ENCODE results near the gene HDAC4. TPM values are rescaled to one million over a fixed set of nuclear protein-coding genes. Genes with fewer than 3 reads are reported as not detected.

Gene HDAC4
- polyA plus RNA-seq, 3 donors = 4.4 to 10.9 (median 5.6) TPM

- 91 to 98% (median 94%) methylated on average over 23 of the region's 23 CpGs for WGBS, 3 donors
- H3K27ac ChIP-seq (ENCODE audit: low read depth, low read length) = no peak overlapping the region
Observed at GRCh38 chr2:239343946-239344856, 56.6 kb downstream of the HDAC4 start.

GRCh38 chr2:239343460-239343859 lies 57.4 kb downstream of the HDAC4 start:
- H3K27ac ChIP-seq (ENCODE audit: low read depth, low read length) = no peak overlapping the region
- 95 to 97% (median 96%) methylated on average over 10 of the region's 10 CpGs for WGBS, 3 donors

- 93 to 97% (median 96%) methylated on average over 2 of the region's 2 CpGs for WGBS, 3 donors
- no peak overlapping the region for H3K27ac ChIP-seq (ENCODE audit: low read depth, low read length)
Observed at GRCh38 chr2:239341840-239342239, 59.0 kb downstream of the HDAC4 start.

- 83 to 85% (median 84%) methylated on average over 8 of the region's 8 CpGs for WGBS, 3 donors
- no peak overlapping the region for H3K27ac ChIP-seq (ENCODE audit: low read depth, low read length)
Observed at GRCh38 chr2:239341146-239341732, 59.6 kb downstream of the HDAC4 start.

- H3K27ac ChIP-seq (ENCODE audit: low read depth, low read length) = no peak overlapping the region
- WGBS, 3 donors = 68 to 82% (median 73%) methylated on average over 7 of the region's 7 CpGs
Observed at GRCh38 chr2:239339726-239340601, 60.9 kb downstream of the HDAC4 start.

GRCh38 chr2:239339241-239339640 lies 61.6 kb downstream of the HDAC4 start:
- H3K27ac ChIP-seq (ENCODE audit: low read depth, low read length) = no peak overlapping the region

GRCh38 chr2:239337877-239338484 lies 62.8 kb downstream of the HDAC4 start:
- H3K27ac ChIP-seq (ENCODE audit: low read depth, low read length) = no peak overlapping the region

More at GRCh38 chr2:239339241-239339640, 61.6 kb downstream of the HDAC4 start:
- 84 to 94% (median 89%) methylated on average over 6 of the region's 6 CpGs for WGBS, 3 donors

GRCh38 chr2:239337122-239337876 lies 63.5 kb downstream of the HDAC4 start:
- no peak overlapping the region for H3K27ac ChIP-seq (ENCODE audit: low read depth, low read length)
- 57 to 75% (median 60%) methylated on average over 28 of the region's 28 CpGs for WGBS, 3 donors

More at GRCh38 chr2:239337877-239338484, 62.8 kb downstream of the HDAC4 start:
- WGBS, 3 donors = 52 to 92% (median 83%) methylated on average over 15 of the region's 15 CpGs

GRCh38 chr2:239331560-239331959 lies 69.3 kb downstream of the HDAC4 start:
- no peak overlapping the region for H3K27ac ChIP-seq (ENCODE audit: low read depth, low read length)
- 87 to 92% (median 91%) methylated on average over 24 of the region's 24 CpGs for WGBS, 3 donors

GRCh38 chr2:239330836-239331235 lies 70.0 kb downstream of the HDAC4 start:
- 90 to 94% (median 93%) methylated on average over 14 of the region's 14 CpGs for WGBS, 3 donors
- no peak overlapping the region for H3K27ac ChIP-seq (ENCODE audit: low read depth, low read length)

- H3K27ac ChIP-seq (ENCODE audit: low read depth, low read length) = no peak overlapping the region
Observed at GRCh38 chr2:239329972-239330572, 70.7 kb downstream of the HDAC4 start.

GRCh38 chr2:239329284-239329971 lies 71.4 kb downstream of the HDAC4 start:
- WGBS, 3 donors = 45 to 71% (median 65%) methylated on average over 11 to 12 of the region's 12 CpGs
- H3K27ac ChIP-seq (ENCODE audit: low read depth, low read length) = no peak overlapping the region

More at GRCh38 chr2:239329972-239330572, 70.7 kb downstream of the HDAC4 start:
- WGBS, 3 donors = 58 to 89% (median 85%) methylated on average over 12 to 15 of the region's 15 CpGs

- H3K27ac ChIP-seq (ENCODE audit: low read depth, low read length) = no peak overlapping the region
Observed at GRCh38 chr2:239328351-239329191, 72.2 kb downstream of the HDAC4 start.

GRCh38 chr2:239327536-239328350 lies 73.1 kb downstream of the HDAC4 start:
- WGBS, 3 donors = 77 to 88% (median 79%) methylated on average over 13 of the region's 13 CpGs
- H3K27ac ChIP-seq (ENCODE audit: low read depth, low read length) = no peak overlapping the region

More at GRCh38 chr2:239328351-239329191, 72.2 kb downstream of the HDAC4 start:
- WGBS, 3 donors = 45 to 49% (median 46%) methylated on average over 19 of the region's 19 CpGs
